ENCODE measurements around the gene CNBP. TPM values are rescaled to one million over a fixed set of nuclear protein-coding genes. Genes with fewer than 3 reads are reported as not detected.

Gene CNBP
- total and polyA plus RNA-seq, 2 of the 4 experiments (the other 2 are of a cell fraction), result 217 to 223 TPM

- H4K20me1 ChIP-seq (ENCODE audit: insufficient read depth, low read length), result peaks cover 3% of the 10 kb centered on the region; the same call in 1 of the 2 replicates
- no peaks in the 10 kb centered on the region for H3K9me3 ChIP-seq (ENCODE audit: control insufficient read depth, insufficient read depth, low read length)
- no CpG with 5 or more reads among the region's 8 CpGs for WGBS, 2 experiments (ENCODE audit: extremely low coverage in 2 of 2, insufficient read length in 1 of 2)
- H3K79me1 ChIP-seq (ENCODE audit: low read depth in 1 of 2, low read length in 2 of 2), result peaks cover 0 to 10% of the 10 kb centered on the region in 2 experiments; a peak in 3 of 4 replicates
- no peak overlapping the region for H3K14ac ChIP-seq (replicated peaks; ENCODE audit: low read depth, low read length)
- no peak overlapping the region for H3K4me2 ChIP-seq (ENCODE audit: low read depth, low read length)
- H3K18ac ChIP-seq (ENCODE audit: low read depth, low read length), result no peak overlapping the region
- no peak overlapping the region for H4K91ac ChIP-seq (ENCODE audit: insufficient read depth, low read depth, low read length)
- H3K9ac ChIP-seq (ENCODE audit: low read depth, low read length), result no peak overlapping the region
- H4K8ac ChIP-seq (ENCODE audit: low read depth in 2 of 2, low read length in 2 of 2), result no peak overlapping the region
- CTCF ChIA-PET, result interaction anchor here (0.6 kb wide), 1 partner anchor 33 kb away, joined by 6 read pairs; no protein-coding TSS in a partner anchor
- H2AK5ac ChIP-seq (ENCODE audit: low read depth, low read length), result no peak overlapping the region
- no peak overlapping the region for H2BK5ac ChIP-seq (ENCODE audit: low read depth, low read length, poor library complexity, severe bottlenecking)
- in situ Hi-C loops (cut with MboI; ENCODE audit: low sequenced_read_pairs), result no loop called here
- no peak for TF ChIP-seq NFE2L2 (IDR thresholded peaks at IDR 0.05; ENCODE audit: low read depth, low read length)
- TF ChIP-seq, protein P1, sequence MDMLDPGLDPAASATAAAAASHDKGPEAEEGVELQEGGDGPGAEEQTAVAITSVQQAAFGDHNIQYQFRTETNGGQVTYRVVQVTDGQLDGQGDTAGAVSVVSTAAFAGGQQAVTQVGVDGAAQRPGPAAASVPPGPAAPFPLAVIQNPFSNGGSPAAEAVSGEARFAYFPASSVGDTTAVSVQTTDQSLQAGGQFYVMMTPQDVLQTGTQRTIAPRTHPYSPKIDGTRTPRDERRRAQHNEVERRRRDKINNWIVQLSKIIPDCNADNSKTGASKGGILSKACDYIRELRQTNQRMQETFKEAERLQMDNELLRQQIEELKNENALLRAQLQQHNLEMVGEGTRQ (IDR thresholded peaks at IDR 0.05; ENCODE audit: low read depth, low read length), result no peak
- no peak for TF ChIP-seq RAD21 (IDR thresholded peaks at IDR 0.05; ENCODE audit: low read length)
- no peak for TF ChIP-seq MAZ (IDR thresholded peaks at IDR 0.05; ENCODE audit: borderline replicate concordance, low read depth, low read length)
- TF ChIP-seq BHLHE40 (IDR thresholded peaks at IDR 0.05; ENCODE audit: low read depth, low read length), result no peak
- TF ChIP-seq SMC3 (IDR thresholded peaks at IDR 0.05; ENCODE audit: low read depth, low read length), result no peak
- no peak for TF ChIP-seq CEBPB (IDR thresholded peaks at IDR 0.05; ENCODE audit: low read depth, low read length)
- TF ChIP-seq POLR2A (IDR thresholded peaks at IDR 0.05; ENCODE audit: low read depth, low read length), result no peak
- TF ChIP-seq RCOR1 (IDR thresholded peaks at IDR 0.05; ENCODE audit: insufficient replicate concordance, low read length), result no peak
- TF ChIP-seq, protein P2, sequence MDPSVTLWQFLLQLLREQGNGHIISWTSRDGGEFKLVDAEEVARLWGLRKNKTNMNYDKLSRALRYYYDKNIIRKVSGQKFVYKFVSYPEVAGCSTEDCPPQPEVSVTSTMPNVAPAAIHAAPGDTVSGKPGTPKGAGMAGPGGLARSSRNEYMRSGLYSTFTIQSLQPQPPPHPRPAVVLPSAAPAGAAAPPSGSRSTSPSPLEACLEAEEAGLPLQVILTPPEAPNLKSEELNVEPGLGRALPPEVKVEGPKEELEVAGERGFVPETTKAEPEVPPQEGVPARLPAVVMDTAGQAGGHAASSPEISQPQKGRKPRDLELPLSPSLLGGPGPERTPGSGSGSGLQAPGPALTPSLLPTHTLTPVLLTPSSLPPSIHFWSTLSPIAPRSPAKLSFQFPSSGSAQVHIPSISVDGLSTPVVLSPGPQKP (IDR thresholded peaks at IDR 0.05; ENCODE audit: borderline replicate concordance, low read depth, low read length), result no peak
- no peak for TF ChIP-seq MAFK (IDR thresholded peaks at IDR 0.05; ENCODE audit: low read depth, low read length)
- H3K36me3 ChIP-seq (ENCODE audit: control insufficient read depth, insufficient read depth, low read length), result no peaks in the 10 kb centered on the region
- no peak overlapping the region for H3K56ac ChIP-seq (ENCODE audit: extremely low read depth, insufficient read depth, low read length)
- no peak overlapping the region for H3K27ac ChIP-seq (ENCODE audit: insufficient read depth, low read length)
- H2BK120ac ChIP-seq (ENCODE audit: low read depth, low read length), result no peak overlapping the region
- no peak overlapping the region for H3K4me3 ChIP-seq (ENCODE audit: insufficient read depth, low read depth, low read length)
- no TSS peak for BruUV-seq (replicated peaks)
- H3K4ac ChIP-seq (ENCODE audit: low read depth, low read length), result no peak overlapping the region
- POLR2A ChIA-PET (ENCODE audit: unreplicated experiment), result no interaction called here
- no peak overlapping the region for H2AK9ac ChIP-seq (replicated peaks; ENCODE audit: low read depth, low read length, poor library complexity)
- no peak overlapping the region for H4K5ac ChIP-seq (ENCODE audit: low read depth, low read length)
- no peak overlapping the region for H2AFZ ChIP-seq (replicated peaks; ENCODE audit: low read length, poor library complexity)
- H3K4me1 ChIP-seq (ENCODE audit: control insufficient read depth, insufficient read depth, low read length), result peaks cover 12% of the 10 kb centered on the region
- intact Hi-C loops (cut with micrococcal nuclease), result loop anchor here (5.0 kb wide), 1 partner anchor 48 kb away; the partner anchor contains the start of gene COPG1
- no peak for ATAC-seq (ENCODE audit: low read depth)
- H3K27me3 ChIP-seq (ENCODE audit: control insufficient read depth, insufficient read depth, low read length), result no peaks in the 10 kb centered on the region
- dilution Hi-C loops (cut with HindIII; ENCODE audit: low sequenced_read_pairs, unreplicated experiment), result no loop called here
- no peak overlapping the region for H2BK15ac ChIP-seq (ENCODE audit: low read depth, low read length)
- no peak for DNase-seq
- H2BK20ac ChIP-seq (ENCODE audit: low read depth, low read length), result no peak overlapping the region
- H3K23ac ChIP-seq (ENCODE audit: low read depth, low read length), result no peak overlapping the region
- H3K9me1 ChIP-seq (ENCODE audit: insufficient read depth, low read length), result peaks cover 8% of the 10 kb centered on the region
Measured at GRCh38 chr3:129199366-129199765, 15.7 kb upstream of the CNBP start.
